Upper lobe of right lung (tissue), 1 donor: ENCODE results near the gene HES4. TPM values are rescaled to one million over a fixed set of nuclear protein-coding genes. Genes with fewer than 3 reads are reported as not detected.
"Not testable (repeated sequence)": the region's sequence is repeated elsewhere in the genome, so short reads cannot be mapped to it uniquely, and the experiment has no call there.

Experiments used
- ATAC-seq: fragments of 200-7000 bp; cut with Tn5 transposase; one replicate; pipeline ENCODE4 v1.9.1; 2020; ENCODE audit warnings: mild to moderate bottlenecking, moderate library complexity
- DNase-seq: peaks from one replicate; pipeline ENCODE4 v3.0.0-alpha.2; 2020
- H3K27ac ChIP-seq: fragments of 200-600 bp; one replicate; pipeline ENCODE4 v1.8.0; 2022
- H3K27me3 ChIP-seq: fragments of 200-600 bp; one replicate; pipeline ENCODE4 v1.8.0; 2022; ENCODE audit warnings: mild to moderate bottlenecking
- H3K36me3 ChIP-seq: fragments of 200-600 bp; one replicate; pipeline ENCODE4 v1.8.0; 2022
- H3K4me1 ChIP-seq: fragments of 200-600 bp; one replicate; pipeline ENCODE4 v1.8.0; 2022
- H3K4me3 ChIP-seq: fragments of 200-600 bp; one replicate; pipeline ENCODE4 v1.8.0; 2022; ENCODE audit warnings: mild to moderate bottlenecking
- H3K9me3 ChIP-seq: fragments of 200-600 bp; one replicate; pipeline ENCODE4 v1.8.0; 2022
- CTCF ChIP-seq: fragments of 200-600 bp; IDR thresholded peaks from one replicate; pipeline ENCODE4 v1.8.0; 2022; ENCODE audit warnings: antibody characterized with exemption
- intact Hi-C: fragments of 100-400 bp; cut with DNase I; formaldehyde crosslinking; loops from one replicate; pipeline ENCODE4 v1.11.0; 2022
- total RNA-seq: library from RNA; stranded (reverse); fragmentation: NEBNext Ultra II Directional; extraction: Animal tissue kit (Norgen Biotek cat#: 25700); gene quantifications from one replicate; pipeline ENCODE4 v1.2.1, GENCODE V29; 2021
- donor health status: DM: no; HTN: yes; CAD: no; lungs with severe emphysema.

Gene HES4
- total RNA-seq, 1 donor from 2014 or later: 26.8 TPM

GRCh38 chr1:979744-980072, 20.2 kb downstream of the HES4 start:
- Histone ChIP-seq H3K27ac (no peak overlapping the region), H3K27me3 (peaks cover 30% of the 10 kb centered on the region), H3K4me3 (no peak overlapping the region), H3K4me1 (peaks cover 7% of the 10 kb centered on the region), H3K36me3 (no peaks in the 10 kb centered on the region), H3K9me3 (no peaks in the 10 kb centered on the region)
- ATAC-seq: no peak
- intact Hi-C loops: loop anchor here (10.0 kb wide), 1 partner anchor 85 kb away; no protein-coding TSS in a partner anchor
- no peak for DNase-seq
- no peak for TF ChIP-seq CTCF

GRCh38 chr1:978835-979743, 20.8 kb downstream of the HES4 start:
- DNase-seq (peak; percentile 60), ATAC-seq (no peak)
- TF ChIP-seq CTCF: no peak
- peaks cover 7% of the 10 kb centered on the region for H3K4me1 ChIP-seq
- no peaks in the 10 kb centered on the region for H3K9me3 ChIP-seq
- H3K27ac ChIP-seq: no peak overlapping the region
- peaks cover 30% of the 10 kb centered on the region for H3K27me3 ChIP-seq
- H3K36me3 ChIP-seq: no peaks in the 10 kb centered on the region
- H3K4me3 ChIP-seq: no peak overlapping the region
- intact Hi-C loops: no loop called here

- no peak overlapping the region for H3K27ac ChIP-seq
- H3K36me3 ChIP-seq: no peaks in the 10 kb centered on the region
- H3K27me3 ChIP-seq: peaks cover 30% of the 10 kb centered on the region
- H3K9me3 ChIP-seq: no peaks in the 10 kb centered on the region
- H3K4me3 ChIP-seq: no peak overlapping the region
- no peak for ATAC-seq
- intact Hi-C loops: no loop called here
- DNase-seq: peak; percentile 64
- H3K4me1 ChIP-seq: peaks cover 7% of the 10 kb centered on the region
- TF ChIP-seq CTCF: no peak
These were observed 21.6 kb downstream of the HES4 start for GRCh38 chr1:978069-978834.

GRCh38 chr1:976791-977190, 23.1 kb downstream of the HES4 start:
- intact Hi-C loops, H3K9me3 ChIP-seq, H3K27ac ChIP-seq, ATAC-seq, H3K36me3 ChIP-seq, DNase-seq, H3K4me3 ChIP-seq, H3K4me1 ChIP-seq: not testable (repeated sequence)
- H3K27me3 ChIP-seq: peaks cover 32% of the 10 kb centered on the region

GRCh38 chr1:975896-976683, 23.8 kb downstream of the HES4 start:
- peak; percentile 75 for ATAC-seq
- H3K27ac ChIP-seq: no peak overlapping the region

More at GRCh38 chr1:975896-976683, 23.8 kb downstream of the HES4 start:
- peak; percentile 84 for DNase-seq
- peak; percentile 54 for TF ChIP-seq CTCF
- Histone ChIP-seq H3K27me3 (peaks cover 32% of the 10 kb centered on the region), H3K4me1 (peaks cover 7% of the 10 kb centered on the region), H3K9me3 (no peaks in the 10 kb centered on the region), H3K36me3 (no peaks in the 10 kb centered on the region), H3K4me3 (peak overlapping the region; percentile 39)
- intact Hi-C loops: no loop called here
